Endothelial cell of umbilical vein (primary cell): Measurements from ENCODE around the gene DACT2. TPM values are rescaled to one million over a fixed set of nuclear protein-coding genes. Genes with fewer than 3 reads are reported as not detected.

Source experiments
- BruUV-seq: library from RNA; stranded (reverse); fragments of 400-500 nt; replicated peaks from 2 replicates; lab custom pipeline; 2021; lab: Mats Ljungman, UMichigan
- CTCF ChIA-PET: fragments of 300-600, 350-600 bp; sonication (Branson Sonifier 250); formaldehyde crosslinking; loops from one replicate; lab custom pipeline; 2021; ENCODE audit warnings: antibody characterized with exemption, inconsistent platforms; lab: Charles Lee
- POLR2A ChIA-PET: fragments of 300-600, 350-600 bp; sonication (Branson Sonifier 250); formaldehyde crosslinking; loops from one replicate; lab custom pipeline; 2021; ENCODE audit warnings: antibody characterized with exemption, inconsistent platforms; lab: Charles Lee
- DNase-seq: peaks from one replicate; pipeline ENCODE4 v3.0.0-alpha.2; 2011; ENCODE audit warnings: low read depth, low spot score
- FAIRE-seq: peaks from 2 replicates; lab custom pipeline; 2011; peaks lifted over from hg19 to GRCh38; lab: Jason Lieb, UNC
- H2AFZ ChIP-seq: 2 replicates; pipeline ENCODE4 v1.6.0; 2012; ENCODE audit warnings: low read depth, low read length, control low read depth, inconsistent platforms
- H3K27ac ChIP-seq: 2 replicates; pipeline ENCODE4 v1.5.1; 2011; ENCODE audit warnings: low read depth, mild to moderate bottlenecking, control low read depth, low read length, moderate library complexity; ENCODE audit not compliant: insufficient read depth
- H3K27me3 ChIP-seq, 2 experiments: 2 replicates each; pipeline versions ENCODE4 v1.6.0 to v1.6.1; 2011; ENCODE audit warnings: low read length in 2 of 2, mixed read lengths in 1 of 2; ENCODE audit not compliant: control insufficient read depth in 2 of 2, insufficient read depth in 2 of 2
- H3K36me3 ChIP-seq, 2 experiments: 2 replicates in 1 of 2; 3 replicates in 1 of 2; pipeline ENCODE4 v1.5.1; 2011; ENCODE audit warnings: low read length in 2 of 2, mild to moderate bottlenecking in 1 of 2, moderate library complexity in 1 of 2; ENCODE audit not compliant: control insufficient read depth in 2 of 2, insufficient read depth in 2 of 2; ENCODE audit errors: extremely low read depth in 1 of 2
- H3K4me1 ChIP-seq: 3 replicates; pipeline ENCODE4 v1.5.1; 2011; ENCODE audit warnings: mild to moderate bottlenecking, low read length; ENCODE audit not compliant: control insufficient read depth, insufficient read depth; ENCODE audit errors: extremely low read depth
- H3K4me2 ChIP-seq: 2 replicates; pipeline ENCODE4 v1.6.1; 2011; ENCODE audit warnings: low read length, control low read depth, mixed read lengths; ENCODE audit not compliant: insufficient read depth
- H3K4me3 ChIP-seq, 3 experiments: fragments of 200-600 bp in 1 of 3; sonication (generic), shearing (Covaris generic) in 1 of 3; replicated peaks in 1 of 3; 2 replicates each; pipeline ENCODE4 v1.5.1; 2011 to 2016; ENCODE audit warnings: control low read depth in 3 of 3, low read length in 3 of 3, mild to moderate bottlenecking in 2 of 3, inconsistent platforms in 1 of 3, low read depth in 1 of 3, moderate library complexity in 1 of 3; ENCODE audit not compliant: insufficient read depth in 1 of 3
- H3K79me2 ChIP-seq: 2 replicates; pipeline ENCODE4 v1.6.0; 2012; ENCODE audit warnings: low read length, inconsistent platforms; ENCODE audit not compliant: control insufficient read depth, insufficient read depth
- H3K9ac ChIP-seq: replicated peaks from 2 replicates; pipeline ENCODE3; 2011; ENCODE audit warnings: low read length, control low read depth; ENCODE audit not compliant: insufficient read depth; ENCODE audit errors: extremely low read depth
- H3K9me1 ChIP-seq: replicated peaks from 3 replicates; pipeline ENCODE4 v1.6.0; 2011; ENCODE audit warnings: mild to moderate bottlenecking, low read length; ENCODE audit not compliant: control insufficient read depth, insufficient read depth; ENCODE audit errors: extremely low read depth
- H3K9me3 ChIP-seq: replicated peaks from 2 replicates; pipeline ENCODE4 v1.5.1; 2012; ENCODE audit warnings: low read length, inconsistent platforms; ENCODE audit not compliant: control insufficient read depth, insufficient read depth
- H4K20me1 ChIP-seq: replicated peaks from 2 replicates; pipeline ENCODE3; 2011; ENCODE audit warnings: mild to moderate bottlenecking, low read length; ENCODE audit not compliant: control insufficient read depth, insufficient read depth; ENCODE audit errors: extremely low read depth
- CTCF ChIP-seq, 2 donors: IDR thresholded peaks; 1 replicate in 1 of 2; 2 replicates in 1 of 2; pipeline ENCODE4 v1.5.1; 2011; ENCODE audit warnings: low read length in 2 of 2, mild to moderate bottlenecking in 2 of 2, moderate library complexity in 2 of 2, control low read depth in 1 of 2, inconsistent platforms in 1 of 2, low read depth in 1 of 2; ENCODE audit not compliant: insufficient read depth in 1 of 2; ENCODE audit errors: extremely low read depth in 1 of 2
- EZH2 ChIP-seq: IDR thresholded peaks from 2 replicates; pipeline ENCODE4 v1.6.1; 2012; ENCODE audit warnings: borderline replicate concordance, low read depth, mild to moderate bottlenecking, moderate library complexity, low read length, inconsistent platforms; ENCODE audit not compliant: severe bottlenecking
- FOS ChIP-seq: IDR thresholded peaks from 2 replicates; pipeline ENCODE4 v1.6.1; 2011; ENCODE audit warnings: mild to moderate bottlenecking, low read length, moderate library complexity, borderline replicate concordance; ENCODE audit not compliant: insufficient read depth
- GATA2 ChIP-seq: IDR thresholded peaks from 2 replicates; pipeline ENCODE4 v1.7.0; 2011; ENCODE audit warnings: low read depth, mild to moderate bottlenecking, moderate library complexity, mixed read lengths, low read length; ENCODE audit not compliant: insufficient read length, insufficient read depth
- JUN ChIP-seq: IDR thresholded peaks from 2 replicates; pipeline ENCODE4 v1.6.1; 2011; ENCODE audit warnings: borderline replicate concordance, low read depth; ENCODE audit not compliant: insufficient read length, insufficient read depth
- MAX ChIP-seq: IDR thresholded peaks from 2 replicates; pipeline ENCODE4 v1.6.1; 2011; ENCODE audit not compliant: insufficient read depth, insufficient read length
- MYC ChIP-seq: IDR thresholded peaks from one replicate; pipeline ENCODE4 v1.6.1; 2011; ENCODE audit warnings: mild to moderate bottlenecking, low read depth, low read length
- POLR2A ChIP-seq: IDR thresholded peaks from 2 replicates; pipeline ENCODE4 v1.6.1; 2012; ENCODE audit warnings: low read depth, mild to moderate bottlenecking, control low read depth, low read length
- POLR2AphosphoS5 ChIP-seq: IDR thresholded peaks from 2 replicates; pipeline ENCODE4 v1.6.1; 2012; ENCODE audit warnings: low read depth, mild to moderate bottlenecking, control low read depth, low read length, moderate library complexity; ENCODE audit not compliant: insufficient read depth
- dilution Hi-C: fragments of 300-500 bp; cut with MboI; formaldehyde crosslinking; loops from one replicate; pipeline ENCODE4 v1.15.0; 2019; ENCODE audit warnings: low sequenced_read_pairs; ENCODE audit not compliant: extremely low pct_ligation_motif_present
- intact Hi-C: fragments of 100-400 bp; cut with micrococcal nuclease; formaldehyde crosslinking; loops from one replicate; pipeline ENCODE4 v1.10.0; 2022
- polyA plus RNA-seq, 4 experiments: library from polyadenylated mRNA; depleted of rRNA in 3 of 4; stranded (reverse) in 3 of 4; unstranded in 1 of 4; fragments of >200 nt; gene quantifications; 2 replicates each; pipeline versions ENCODE4 v1.2.1 to v1.2.3, GENCODE V29; 2011 to 2012; ENCODE audit warnings: missing spikeins in 1 of 4
- total RNA-seq: library from RNA; stranded (reverse); gene quantifications from 2 replicates; pipeline ENCODE4 v1.2.3, GENCODE V29; 2021

DACT2 gene
- total and polyA plus RNA-seq, 2 donors (not counting 3 experiments of a cell fraction or from before 2014, with no cell fraction given): not detected

GRCh38 chr6:168304752-168305015, 14.9 kb downstream of the DACT2 start:
- TF ChIP-seq EZH2: no peak
- no peak for TF ChIP-seq POLR2AphosphoS5
- TF ChIP-seq POLR2A: no peak
- no peak for TF ChIP-seq MAX
- TF ChIP-seq GATA2: no peak
- TF ChIP-seq MYC: no peak
- no peak for TF ChIP-seq CTCF (IDR thresholded peaks at IDR 0.05; ENCODE audit: extremely low read depth in 1 of 2, insufficient read depth in 1 of 2, low read depth in 1 of 2, low read length in 2 of 2)
- no peak for TF ChIP-seq FOS
- TF ChIP-seq JUN: no peak
- POLR2A ChIA-PET: no interaction called here
- intact Hi-C loops: no loop called here

More at GRCh38 chr6:168304752-168305015, 14.9 kb downstream of the DACT2 start:
- BruUV-seq: no TSS peak
- no peak for FAIRE-seq
- Histone ChIP-seq H4K20me1 (no peaks in the 10 kb centered on the region), H2AFZ (no peak overlapping the region), H3K9me1 (no peaks in the 10 kb centered on the region), H3K79me2 (no peaks in the 10 kb centered on the region), H3K4me2 (no peak overlapping the region), H3K27me3 (no peaks in the 10 kb centered on the region), H3K4me1 (no peaks in the 10 kb centered on the region), H3K4me3 (no peak overlapping the region), H3K27ac (no peak overlapping the region), H3K9me3 (no peaks in the 10 kb centered on the region), H3K9ac (no peak overlapping the region), H3K36me3 (no peaks in the 10 kb centered on the region)
- CTCF ChIA-PET: no interaction called here
- dilution Hi-C loops: no loop called here
- DNase-seq: no peak
